IMR-90 (cell line): ENCODE measurements around the gene LAMA2. TPM values are rescaled to one million over a fixed set of nuclear protein-coding genes. Genes with fewer than 3 reads are reported as not detected.

Experiments used
- ATAC-seq: fragments of 200-7000 bp; cut with Tn5 transposase; 2 replicates; pipeline ENCODE4 v1.9.1; 2020; ENCODE audit warnings: low read depth, mild to moderate bottlenecking, moderate library complexity
- BruUV-seq: library from RNA; stranded (reverse); fragments of 400-500 nt; replicated peaks from 2 replicates; lab custom pipeline; 2021; lab: Mats Ljungman, UMichigan
- CTCF ChIA-PET: fragments of 300-600 bp; formaldehyde crosslinking; extraction: SDS; loops from one replicate; lab custom pipeline; 2021; ENCODE audit warnings: antibody characterized with exemption; lab: Yijun Ruan, JAX
- POLR2A ChIA-PET: fragments of 300-600 bp; sonication (Branson Sonifier 250); formaldehyde crosslinking; loops from one replicate; lab custom pipeline; 2022; ENCODE audit warnings: antibody characterized with exemption; ENCODE audit not compliant: unreplicated experiment; lab: Charles Lee
- DNase-seq: peaks from one replicate; pipeline ENCODE4 v3.0.0; 2013
- H2AFZ ChIP-seq: replicated peaks from 2 replicates; pipeline ENCODE3; 2013; ENCODE audit warnings: low read length, mild to moderate bottlenecking; ENCODE audit not compliant: poor library complexity
- H2AK5ac ChIP-seq: 2 replicates; pipeline ENCODE4 v1.6.1; 2013; ENCODE audit warnings: low read depth, low read length, inconsistent platforms
- H2AK9ac ChIP-seq: replicated peaks from 2 replicates; pipeline ENCODE3; 2013; ENCODE audit warnings: mild to moderate bottlenecking, low read depth, low read length, moderate library complexity; ENCODE audit not compliant: poor library complexity
- H2BK120ac ChIP-seq: 2 replicates; pipeline ENCODE4 v1.6.1; 2013; ENCODE audit warnings: low read depth, low read length, inconsistent platforms
- H2BK15ac ChIP-seq: 3 replicates; pipeline ENCODE4 v1.6.1; 2013; ENCODE audit warnings: low read depth, low read length, inconsistent platforms
- H2BK20ac ChIP-seq: 2 replicates; pipeline ENCODE4 v1.6.1; 2013; ENCODE audit warnings: low read depth, mild to moderate bottlenecking, inconsistent platforms, low read length, moderate library complexity
- H2BK5ac ChIP-seq: 2 replicates; pipeline ENCODE4 v1.6.1; 2013; ENCODE audit warnings: mild to moderate bottlenecking, low read depth, low read length, inconsistent platforms; ENCODE audit not compliant: poor library complexity, severe bottlenecking
- H3K14ac ChIP-seq: replicated peaks from 2 replicates; pipeline ENCODE4 v1.6.1; 2013; ENCODE audit warnings: low read depth, low read length, inconsistent platforms
- H3K18ac ChIP-seq: 2 replicates; pipeline ENCODE4 v1.6.1; 2013; ENCODE audit warnings: low read depth, low read length, control low read depth
- H3K23ac ChIP-seq: 2 replicates; pipeline ENCODE4 v1.6.1; 2013; ENCODE audit warnings: low read depth, low read length, inconsistent platforms
- H3K27ac ChIP-seq: 2 replicates; pipeline ENCODE4 v1.5.1; 2013; ENCODE audit warnings: mild to moderate bottlenecking, control low read depth, low read length; ENCODE audit not compliant: insufficient read depth
- H3K27me3 ChIP-seq: 2 replicates; pipeline ENCODE4 v1.6.1; 2013; ENCODE audit warnings: low read length; ENCODE audit not compliant: control insufficient read depth, insufficient read depth
- H3K36me3 ChIP-seq: 2 replicates; pipeline ENCODE4 v1.6.1; 2013; ENCODE audit warnings: low read length, mixed read lengths; ENCODE audit not compliant: control insufficient read depth, insufficient read depth
- H3K4ac ChIP-seq: 2 replicates; pipeline ENCODE4 v1.6.1; 2013; ENCODE audit warnings: low read depth, low read length, inconsistent platforms
- H3K4me1 ChIP-seq: 2 replicates; pipeline ENCODE4 v1.6.1; 2013; ENCODE audit warnings: low read length, mixed read lengths; ENCODE audit not compliant: control insufficient read depth, insufficient read depth
- H3K4me2 ChIP-seq: 2 replicates; pipeline ENCODE4 v1.6.1; 2013; ENCODE audit warnings: low read depth, mild to moderate bottlenecking, control low read depth, low read length, moderate library complexity
- H3K4me3 ChIP-seq: 2 replicates; pipeline ENCODE4 v1.5.1; 2013; ENCODE audit warnings: low read depth, mild to moderate bottlenecking, control low read depth, low read length, moderate library complexity; ENCODE audit not compliant: insufficient read depth
- H3K56ac ChIP-seq: 2 replicates; pipeline ENCODE4 v1.6.1; 2013; ENCODE audit warnings: low read length, inconsistent platforms; ENCODE audit not compliant: insufficient read depth; ENCODE audit errors: extremely low read depth
- H3K79me1 ChIP-seq, 2 experiments: 2 replicates each; pipeline ENCODE4 v1.6.1; 2013; ENCODE audit warnings: low read length in 2 of 2, inconsistent platforms in 1 of 2, low read depth in 1 of 2
- H3K9ac ChIP-seq: 2 replicates; pipeline ENCODE4 v1.6.1; 2013; ENCODE audit warnings: low read depth, low read length, control low read depth
- H3K9me1 ChIP-seq: 2 replicates; pipeline ENCODE4 v1.6.1; 2013; ENCODE audit warnings: low read length, inconsistent platforms; ENCODE audit not compliant: insufficient read depth
- H3K9me3 ChIP-seq: 2 replicates; pipeline ENCODE4 v1.6.1; 2013; ENCODE audit warnings: low read length; ENCODE audit not compliant: control insufficient read depth, insufficient read depth
- H4K20me1 ChIP-seq: 2 replicates; pipeline ENCODE4 v1.6.1; 2013; ENCODE audit warnings: low read length, inconsistent platforms; ENCODE audit not compliant: insufficient read depth
- H4K5ac ChIP-seq: 2 replicates; pipeline ENCODE4 v1.6.1; 2013; ENCODE audit warnings: mild to moderate bottlenecking, low read depth, low read length, control low read depth
- H4K8ac ChIP-seq, 2 experiments: 2 replicates each; pipeline ENCODE4 v1.6.1; 2013; ENCODE audit warnings: low read depth in 2 of 2, low read length in 2 of 2, control low read depth in 1 of 2, inconsistent platforms in 1 of 2
- H4K91ac ChIP-seq: 2 replicates; pipeline ENCODE4 v1.6.1; 2013; ENCODE audit warnings: low read depth, low read length, inconsistent platforms; ENCODE audit not compliant: insufficient read depth
- BHLHE40 ChIP-seq: fragments of 150-350 bp; IDR thresholded peaks from 2 replicates; pipeline ENCODE4 v1.6.1; 2016; ENCODE audit warnings: mild to moderate bottlenecking, low read depth, low read length
- CHD1 ChIP-seq: IDR thresholded peaks from 2 replicates; pipeline ENCODE4 v1.6.1; 2012; ENCODE audit warnings: low read depth, low read length, improper control_type of control experiment
- MXI1 ChIP-seq: IDR thresholded peaks from 2 replicates; pipeline ENCODE4 v1.6.1; 2012; ENCODE audit warnings: low read depth, mild to moderate bottlenecking, low read length, moderate library complexity, borderline replicate concordance
- NFE2L2 ChIP-seq: fragments of 150-350 bp; IDR thresholded peaks from 2 replicates; pipeline ENCODE4 v1.6.1; 2016; ENCODE audit warnings: low read depth, mild to moderate bottlenecking, low read length
- SMC3 ChIP-seq: fragments of 150-350 bp; IDR thresholded peaks from 2 replicates; pipeline ENCODE4 v1.6.1; 2016; ENCODE audit warnings: low read depth, mild to moderate bottlenecking, antibody characterized with exemption, low read length, moderate library complexity
- WGBS, 2 experiments: methylation state at CpG; one replicate each; pipeline versions ENCODE4 v1.1.5 to v1.1.7; 2013; ENCODE audit warnings: missing lambda C conversion rate in 2 of 2; ENCODE audit not compliant: insufficient read length in 1 of 2; ENCODE audit errors: extremely low coverage in 2 of 2; 5-methylcytosine and 5-hydroxymethylcytosine counted together
- dilution Hi-C: fragments of 300-500 bp; cut with HindIII; formaldehyde crosslinking; loops from one replicate; pipeline ENCODE4 v1.14.3; 2018; ENCODE audit warnings: low sequenced_read_pairs; ENCODE audit not compliant: unreplicated experiment
- in situ Hi-C: fragments of 300-500 bp; cut with MboI; formaldehyde crosslinking; loops from 3 replicates; pipeline ENCODE4 v1.14.3; 2019; ENCODE audit warnings: low sequenced_read_pairs, inconsistent platforms, mixed read lengths
- intact Hi-C: fragments of 100-400 bp; cut with micrococcal nuclease; formaldehyde crosslinking; loops from 2 replicates; pipeline ENCODE4 v1.10.0; 2022
- polyA plus RNA-seq, 3 experiments: library from polyadenylated mRNA; depleted of rRNA; stranded (reverse); fragments of >200 nt; gene quantifications; 2 replicates each; pipeline ENCODE4 v1.2.3, GENCODE V29; 2012; ENCODE audit warnings: low replicate concordance in 1 of 3
- total RNA-seq: library from RNA; depleted of rRNA; stranded (reverse); fragments of >200 nt; gene quantifications from 2 replicates; pipeline ENCODE4 v1.2.3, GENCODE V29; 2012
- TF ChIP-seq, protein P1 (sequence below): fragments of 150-350 bp; IDR thresholded peaks from 2 replicates; pipeline ENCODE4 v1.6.1; 2017; ENCODE audit warnings: mild to moderate bottlenecking, antibody characterized with exemption, low read length, low read depth

The LAMA2 gene
- total and polyA plus RNA-seq, 2 of the 4 experiments (the other 2 are of a cell fraction) = 9.9 to 13.3 TPM

- in situ Hi-C loops (no loop called here), intact Hi-C loops (no loop called here), dilution Hi-C loops (no loop called here)
- Histone ChIP-seq H2AK9ac (no peak overlapping the region), H3K4ac (no peak overlapping the region), H3K9ac (no peak overlapping the region), H3K9me1 (0 out of 2 replicates have a peak, but pooled peaks cover 3% of the 10 kb centered on the region), H3K14ac (no peak overlapping the region), H3K9me3 (no peaks in the 10 kb centered on the region), H3K79me1 (no peaks in the 10 kb centered on the region), H3K4me1 (peaks cover 5% of the 10 kb centered on the region), H3K18ac (no peak overlapping the region), H2BK20ac (no peak overlapping the region), H2BK120ac (no peak overlapping the region), H3K27me3 (no peaks in the 10 kb centered on the region), H2AFZ (no peak overlapping the region), H4K5ac (no peak overlapping the region), H3K56ac (no peak overlapping the region), H4K20me1 (no peaks in the 10 kb centered on the region), H4K8ac (no peak overlapping the region), H3K4me3 (no peak overlapping the region), H2BK15ac (no peak overlapping the region), H2BK5ac (no peak overlapping the region), H3K27ac (no peak overlapping the region), H3K4me2 (no peak overlapping the region), H3K23ac (no peak overlapping the region), H3K36me3 (no peaks in the 10 kb centered on the region), H2AK5ac (no peak overlapping the region), H4K91ac (no peak overlapping the region)
- no TSS peak for BruUV-seq
- ChIA-PET CTCF (no interaction called here), POLR2A (no interaction called here)
- TF ChIP-seq SMC3 = no peak
- no peak for TF ChIP-seq NFE2L2
- no peak for TF ChIP-seq CHD1
- TF ChIP-seq MXI1 = no peak
- TF ChIP-seq BHLHE40 = no peak
- TF ChIP-seq, protein P1, sequence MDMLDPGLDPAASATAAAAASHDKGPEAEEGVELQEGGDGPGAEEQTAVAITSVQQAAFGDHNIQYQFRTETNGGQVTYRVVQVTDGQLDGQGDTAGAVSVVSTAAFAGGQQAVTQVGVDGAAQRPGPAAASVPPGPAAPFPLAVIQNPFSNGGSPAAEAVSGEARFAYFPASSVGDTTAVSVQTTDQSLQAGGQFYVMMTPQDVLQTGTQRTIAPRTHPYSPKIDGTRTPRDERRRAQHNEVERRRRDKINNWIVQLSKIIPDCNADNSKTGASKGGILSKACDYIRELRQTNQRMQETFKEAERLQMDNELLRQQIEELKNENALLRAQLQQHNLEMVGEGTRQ = no peak
- ATAC-seq (no peak), DNase-seq (no peak)
- WGBS, 2 experiments = no CpG with 5 or more reads among the region's 3 CpGs
Observed at GRCh38 chr6:129473546-129473945, 590.6 kb downstream of the LAMA2 start.
